AG08396 (cell line): Measurements from ENCODE around the gene ARSA.

Experiments
- DNase-seq: peaks from one replicate; pipeline ENCODE4 v3.0.0; 2012; ENCODE audit warnings: low spot score, mixed read lengths

Gene ARSA

DNA sequence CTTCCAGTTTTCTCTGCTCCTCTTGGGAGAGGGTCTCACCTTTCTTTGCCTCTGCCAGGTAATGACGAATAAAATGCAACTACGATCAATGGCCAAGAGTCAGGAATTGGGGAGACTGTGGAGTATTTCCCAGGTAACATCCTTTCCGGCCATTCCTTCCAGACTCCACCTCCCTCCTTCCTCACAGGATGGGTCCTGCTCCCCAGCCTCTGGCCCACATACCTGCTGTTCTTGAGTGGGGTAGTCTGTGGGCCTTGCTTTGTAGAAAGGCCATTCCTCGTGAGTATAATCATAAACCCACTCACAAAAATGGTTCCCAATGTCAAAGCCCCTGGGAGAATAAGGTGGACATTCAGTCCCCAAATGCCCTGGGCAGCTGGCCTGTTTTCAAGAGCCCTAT is 48.2 kb downstream of the ARSA start:
- DNase-seq: no peak

DNA sequence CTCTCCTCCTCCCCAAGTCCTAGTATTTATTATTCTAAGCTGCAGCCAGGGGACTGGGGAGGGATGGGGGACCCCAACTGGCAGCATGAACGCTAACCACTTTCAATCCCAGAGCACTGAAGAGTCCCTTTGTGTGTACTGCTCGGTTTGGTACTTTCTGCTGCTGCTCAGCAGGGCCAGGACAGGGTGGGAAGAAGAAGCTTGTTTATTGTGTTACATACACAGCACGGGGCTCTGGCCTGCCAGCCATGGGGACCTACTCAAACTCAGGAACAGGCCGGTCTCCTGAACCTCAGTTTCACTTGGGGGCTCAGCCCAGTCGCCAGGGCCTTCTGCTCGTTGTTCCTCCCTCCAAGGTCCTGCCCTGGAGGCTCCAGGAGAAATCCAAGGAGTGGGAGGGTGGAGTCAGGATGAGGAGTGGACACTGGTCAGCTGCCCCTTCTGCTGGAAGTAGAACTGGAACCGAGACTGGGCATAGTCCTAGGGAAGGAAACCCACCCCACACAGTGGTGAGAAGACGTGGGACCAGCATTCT is 49.1 kb downstream of the ARSA start:
- peak; percentile 12 for DNase-seq

DNA sequence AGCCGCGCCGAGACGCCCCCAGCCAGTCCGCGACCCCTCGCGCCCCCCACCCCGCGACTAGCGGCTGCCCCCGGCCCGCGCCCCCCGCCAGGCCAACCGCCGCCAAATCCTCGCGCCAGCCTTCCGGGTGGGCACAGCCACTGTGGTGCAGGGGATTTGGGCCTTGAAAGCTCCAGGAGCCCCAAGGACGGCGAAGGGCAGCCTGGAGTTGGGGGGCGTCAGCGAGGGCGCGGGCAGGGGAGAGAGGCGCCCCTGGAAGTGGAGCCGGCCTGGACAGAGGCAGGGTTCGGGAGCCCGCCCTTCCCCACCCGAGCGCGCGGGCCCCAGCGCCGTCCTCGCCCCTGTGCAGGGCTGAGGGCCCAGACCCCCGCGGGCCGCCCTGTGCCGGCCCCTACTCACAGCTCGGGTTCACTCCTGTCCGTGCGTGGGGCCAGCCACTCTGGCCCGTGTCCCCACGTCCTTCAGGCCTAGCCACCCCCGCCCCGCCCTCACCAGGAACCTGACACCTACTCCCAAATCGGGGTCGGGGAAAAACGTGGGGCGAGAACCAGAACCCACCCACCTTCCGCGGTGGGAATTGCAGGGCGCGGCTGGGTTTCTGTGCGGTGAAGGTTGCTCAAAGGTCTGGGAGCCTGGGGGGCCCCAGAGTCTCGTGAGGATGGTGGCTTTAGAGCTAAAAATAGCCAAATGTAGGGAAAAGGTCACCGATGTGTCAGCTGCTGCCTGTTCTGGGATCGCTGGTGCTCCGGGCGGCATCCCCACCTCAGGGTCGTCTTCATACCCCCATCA is 49.8 kb downstream of the ARSA start, which contains the start of gene CPT1B:
TSS of gene CPT1B (minus strand) at position 441 of the 789 bp plus-strand sequence. CDS start 512 bp downstream, outside the sequence.
- DNase-seq: peak; percentile 72

DNA sequence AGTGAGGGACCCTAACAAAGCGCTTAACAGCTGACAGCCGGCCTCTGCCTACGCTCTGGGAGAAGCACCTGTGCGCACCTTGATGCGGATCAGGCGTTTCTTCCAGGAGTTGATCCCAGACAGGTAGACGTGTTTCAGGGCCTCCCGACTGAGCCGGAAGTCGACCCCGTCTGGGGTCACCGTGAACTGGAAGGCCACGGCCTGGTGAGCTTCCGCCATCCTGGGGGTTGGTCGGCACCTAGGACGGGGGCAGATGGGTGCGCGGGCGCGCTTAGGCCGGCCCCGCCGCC is 50.3 kb downstream of the ARSA start:
- DNase-seq: no peak

DNA sequence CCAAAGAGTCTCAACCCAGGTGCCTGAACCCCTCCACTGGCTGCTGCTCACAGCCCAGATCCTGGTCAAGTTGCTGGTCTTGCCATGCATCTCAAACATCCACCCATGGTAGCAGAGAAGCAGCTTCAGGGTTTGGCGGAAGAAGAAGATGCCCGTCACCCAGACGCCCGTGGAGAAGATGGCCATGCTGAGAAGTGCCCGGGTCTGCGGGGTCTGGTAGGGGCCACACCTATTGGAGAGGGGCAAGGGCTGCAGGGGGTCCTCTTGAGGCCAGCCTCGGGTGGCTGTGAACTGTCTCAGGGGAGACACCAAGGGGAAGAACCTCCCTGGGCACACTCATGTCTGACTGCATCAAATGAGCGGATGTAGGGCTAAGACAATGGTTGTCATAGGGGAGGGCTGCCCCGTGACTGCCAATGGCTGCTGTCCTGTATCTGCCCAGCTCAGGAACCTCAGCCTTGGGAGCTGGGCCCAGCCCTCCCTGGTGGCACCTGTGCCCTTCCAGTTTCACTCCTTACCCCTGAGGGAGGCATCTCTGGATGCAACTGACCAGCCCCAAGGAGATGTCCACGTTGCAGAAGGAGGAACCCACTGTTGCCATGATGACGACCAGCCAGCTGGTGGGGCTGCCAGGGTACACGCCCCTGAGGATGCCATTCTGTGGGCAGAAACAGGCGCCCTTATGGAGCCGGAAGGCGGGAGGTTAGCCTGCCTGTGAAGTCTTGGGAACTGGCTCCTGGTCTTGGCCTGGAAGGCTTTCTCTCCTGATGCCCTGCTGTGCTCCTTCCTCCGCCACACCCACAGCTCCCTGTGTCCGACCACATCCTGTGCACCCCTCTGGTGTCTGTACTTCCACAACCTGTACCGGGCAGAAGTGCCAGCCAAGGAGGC is 50.9 kb downstream of the ARSA start:
- no peak for DNase-seq

DNA sequence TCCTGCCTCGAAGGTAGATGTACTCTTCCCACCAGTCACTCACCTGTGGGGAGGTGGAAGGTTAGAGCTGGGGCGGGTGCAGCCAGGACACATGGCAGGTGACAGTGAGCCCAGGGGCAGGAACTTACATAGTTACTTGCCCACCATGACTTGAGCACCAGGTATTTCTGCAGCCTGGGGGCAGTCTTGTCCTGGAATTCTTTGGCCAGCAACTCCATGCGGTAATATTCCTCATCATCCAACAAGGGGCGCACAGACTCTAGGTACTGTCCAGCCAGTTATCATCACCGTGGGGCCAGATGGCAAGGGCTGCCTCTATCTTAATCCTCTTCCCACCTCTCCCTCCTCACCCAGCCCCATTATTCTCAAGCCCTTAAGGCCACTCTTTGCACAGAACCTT is 51.9 kb downstream of the ARSA start:
- peak; percentile 49 for DNase-seq

DNA sequence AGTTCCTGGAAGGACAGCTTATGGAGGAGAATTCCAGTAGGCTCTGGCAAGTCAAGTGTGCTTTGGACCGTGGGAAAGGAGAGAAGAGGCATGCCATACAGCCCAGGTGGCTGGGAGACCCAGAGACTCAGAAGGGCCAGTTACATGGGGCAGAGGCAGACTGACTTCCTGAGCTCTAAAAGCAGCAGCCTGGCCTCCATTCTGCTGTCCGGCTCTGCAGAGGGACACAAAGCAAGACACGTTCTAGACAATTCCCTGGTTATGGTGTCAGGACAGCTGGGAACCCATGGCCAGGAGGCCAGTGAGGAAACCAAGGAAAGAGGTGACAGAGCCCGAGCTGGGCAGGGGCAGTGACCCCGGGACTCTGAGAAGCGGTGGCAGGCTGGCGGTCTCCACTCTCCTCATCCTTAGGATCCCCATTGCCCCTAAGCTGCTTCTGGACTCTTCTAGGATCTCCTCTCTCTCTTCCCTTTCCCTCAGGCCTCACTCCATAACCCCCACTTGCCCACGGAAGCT is 52.5 kb downstream of the ARSA start:
- DNase-seq: no peak
